ENCODE results near the gene ACADVL.

The ACADVL gene

DNA sequence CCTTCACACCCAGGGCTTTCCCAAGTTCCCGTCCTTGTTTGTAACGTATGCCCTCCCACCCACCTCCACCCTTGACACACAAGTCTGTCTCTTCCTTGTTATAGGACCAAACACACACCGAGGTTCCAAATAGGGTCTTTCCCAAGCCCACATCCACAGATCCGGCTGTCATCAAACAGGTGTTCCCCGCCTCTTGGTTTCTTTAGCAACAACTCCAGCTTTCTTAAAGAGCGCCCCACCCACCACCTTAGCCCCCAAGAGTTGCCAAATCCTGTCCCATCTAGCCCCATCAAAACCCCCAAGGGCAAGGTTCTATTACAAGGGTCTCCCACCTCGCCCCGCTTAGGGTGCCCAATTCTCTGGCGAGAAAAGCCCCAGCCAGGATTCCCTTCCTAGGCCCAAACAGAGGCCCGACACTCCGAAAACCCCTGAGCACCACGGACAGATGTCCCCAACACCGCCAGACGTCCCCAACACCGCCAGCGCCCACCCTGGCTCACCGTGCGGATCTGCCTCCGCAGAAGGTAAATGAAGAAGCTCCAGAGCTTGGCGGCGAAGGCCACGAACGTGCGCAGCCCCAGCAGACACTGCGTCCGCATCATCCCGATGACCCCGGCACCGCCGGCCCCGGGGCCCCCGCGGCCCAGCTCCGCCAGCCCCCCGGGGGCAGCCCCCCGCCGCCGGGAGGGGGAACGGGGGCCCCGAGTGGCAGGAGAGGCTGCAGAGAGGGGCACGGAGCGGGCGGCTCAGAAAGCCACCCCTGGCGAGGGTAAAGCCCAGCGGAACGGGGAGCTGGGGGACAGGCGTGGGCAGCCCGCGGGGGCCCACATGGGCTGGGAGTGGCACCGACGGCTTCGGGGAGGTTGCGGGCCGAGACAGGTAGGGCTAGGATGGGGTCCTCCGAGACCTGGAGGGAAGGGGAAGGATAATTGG lies 31.2 kb downstream of the ACADVL start:
- no peak for DNase-seq (ENCODE audit: low read depth)
- TF ChIP-seq, protein P1, sequence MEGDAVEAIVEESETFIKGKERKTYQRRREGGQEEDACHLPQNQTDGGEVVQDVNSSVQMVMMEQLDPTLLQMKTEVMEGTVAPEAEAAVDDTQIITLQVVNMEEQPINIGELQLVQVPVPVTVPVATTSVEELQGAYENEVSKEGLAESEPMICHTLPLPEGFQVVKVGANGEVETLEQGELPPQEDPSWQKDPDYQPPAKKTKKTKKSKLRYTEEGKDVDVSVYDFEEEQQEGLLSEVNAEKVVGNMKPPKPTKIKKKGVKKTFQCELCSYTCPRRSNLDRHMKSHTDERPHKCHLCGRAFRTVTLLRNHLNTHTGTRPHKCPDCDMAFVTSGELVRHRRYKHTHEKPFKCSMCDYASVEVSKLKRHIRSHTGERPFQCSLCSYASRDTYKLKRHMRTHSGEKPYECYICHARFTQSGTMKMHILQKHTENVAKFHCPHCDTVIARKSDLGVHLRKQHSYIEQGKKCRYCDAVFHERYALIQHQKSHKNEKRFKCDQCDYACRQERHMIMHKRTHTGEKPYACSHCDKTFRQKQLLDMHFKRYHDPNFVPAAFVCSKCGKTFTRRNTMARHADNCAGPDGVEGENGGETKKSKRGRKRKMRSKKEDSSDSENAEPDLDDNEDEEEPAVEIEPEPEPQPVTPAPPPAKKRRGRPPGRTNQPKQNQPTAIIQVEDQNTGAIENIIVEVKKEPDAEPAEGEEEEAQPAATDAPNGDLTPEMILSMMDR (conservative IDR thresholded peaks at IDR 0.05; ENCODE audit: low read length): no peak

DNA sequence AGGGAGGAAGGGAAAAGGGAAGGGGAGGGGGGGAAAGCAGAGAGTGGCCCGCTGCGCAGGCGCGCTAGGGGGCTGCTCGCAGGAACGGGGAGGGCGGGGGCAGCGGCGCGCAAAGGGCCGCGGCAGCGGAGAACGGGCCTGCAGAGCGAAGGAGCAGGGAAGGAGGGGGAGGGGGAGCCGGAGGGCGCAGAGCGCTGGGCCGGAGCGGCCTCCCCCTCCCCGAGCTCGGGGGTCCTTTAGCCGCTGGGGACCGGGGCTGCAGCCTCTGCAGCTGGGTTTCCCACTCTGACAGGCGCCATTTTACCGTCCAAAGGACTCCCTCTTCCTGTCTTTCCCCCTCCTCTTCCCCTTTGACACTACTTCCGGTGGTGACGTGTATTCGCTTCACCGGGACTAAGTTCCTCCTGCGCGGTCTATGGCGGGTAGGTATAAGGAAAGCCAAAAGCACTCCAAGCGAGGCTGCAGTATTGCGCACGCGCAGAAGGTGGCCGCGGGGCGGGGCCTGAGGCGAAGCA lies 32.0 kb downstream of the ACADVL start, which contains the start of gene CTDNEP1:
Gene CTDNEP1 (minus strand): TSS at position 74 of the 515 bp plus-strand sequence. CDS start 438 bp downstream, outside the sequence.
- H3K4me3 ChIP-seq (ENCODE audit: low read length): peak within 1 kb of the TSS; percentile 89
- TF ChIP-seq, protein P1 (conservative IDR thresholded peaks at IDR 0.05; ENCODE audit: low read length): no peak
- peak; percentile 100 for DNase-seq (ENCODE audit: low read depth)

More for the DNA sequence above, 31.2 kb downstream of the ACADVL start:
- peak overlapping the region; percentile 77 for H3K4me3 ChIP-seq (ENCODE audit: low read length)

DNA sequence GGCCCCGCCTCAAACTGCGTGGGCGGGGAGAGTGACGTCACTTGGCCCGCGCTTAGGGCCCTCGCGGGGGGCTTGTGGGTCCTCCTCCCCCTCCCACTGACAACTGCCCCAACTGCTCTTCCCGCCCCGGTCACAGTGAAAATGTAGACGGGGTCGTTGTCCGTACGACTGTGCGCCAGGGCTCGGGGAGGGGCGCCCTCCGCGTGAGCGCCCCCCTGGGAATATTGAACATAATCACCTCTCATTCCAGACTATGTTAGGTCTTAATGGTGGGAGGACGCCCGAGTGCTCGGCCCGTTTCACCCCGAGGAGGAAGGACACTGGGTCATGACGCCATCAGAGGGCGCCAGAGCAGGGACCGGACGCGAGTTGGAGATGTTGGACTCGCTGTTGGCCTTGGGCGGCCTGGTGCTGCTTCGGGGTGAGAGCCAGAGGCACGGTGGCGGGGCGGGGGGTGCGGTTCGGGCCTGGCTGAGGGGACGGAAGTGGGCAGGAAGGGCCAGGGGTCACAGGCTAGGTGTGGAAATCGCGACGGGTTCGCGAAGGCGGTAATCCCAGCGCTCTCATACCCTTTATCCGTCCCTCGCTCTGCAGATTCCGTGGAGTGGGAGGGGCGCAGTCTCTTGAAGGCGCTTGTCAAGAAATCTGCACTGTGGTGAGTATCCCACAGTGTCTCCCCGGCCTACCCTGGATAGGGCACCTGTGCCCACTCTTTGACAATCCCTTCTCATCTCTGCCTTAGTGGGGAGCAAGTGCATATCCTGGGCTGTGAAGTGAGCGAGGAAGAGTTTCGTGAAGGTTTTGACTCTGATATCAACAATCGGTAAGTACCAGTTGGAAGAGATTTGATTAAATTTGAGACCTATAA lies 32.7 kb downstream of the ACADVL start, which contains the start of gene ELP5:
Gene ELP5 (plus strand): TSS at position 40 of the 868 bp plus-strand sequence. CDS start 336 bp downstream, at position 376.
- TF ChIP-seq, protein P1 (conservative IDR thresholded peaks at IDR 0.05; ENCODE audit: low read length): peak; percentile 15
- H3K4me3 ChIP-seq (ENCODE audit: low read length): peak within 1 kb of the TSS; percentile 89
- DNase-seq (ENCODE audit: low read depth): peak; percentile 94

DNA sequence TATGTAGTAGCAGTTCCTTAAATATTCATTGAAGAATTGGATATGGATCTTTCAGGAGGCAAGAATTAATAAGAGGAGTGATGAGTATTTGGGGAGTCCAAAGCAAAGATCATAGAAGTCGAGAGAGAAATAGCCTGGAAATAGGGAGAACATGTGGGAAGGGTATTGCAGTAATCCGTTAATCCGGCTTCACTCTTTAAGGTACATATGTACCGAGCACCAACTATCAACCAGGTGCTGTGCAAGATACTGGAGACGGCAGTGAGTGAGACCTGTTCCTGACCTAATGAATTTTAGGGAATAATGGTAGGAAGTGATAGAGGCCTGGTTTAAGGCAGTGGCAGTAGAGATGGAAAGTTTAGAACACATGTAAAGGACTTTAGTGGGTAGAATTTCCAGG lies 33.3 kb downstream of the ACADVL start:
- TF ChIP-seq, protein P1 (conservative IDR thresholded peaks at IDR 0.05; ENCODE audit: low read length): no peak
- peak overlapping the region; percentile 89 for H3K4me3 ChIP-seq (ENCODE audit: low read length)

DNA sequence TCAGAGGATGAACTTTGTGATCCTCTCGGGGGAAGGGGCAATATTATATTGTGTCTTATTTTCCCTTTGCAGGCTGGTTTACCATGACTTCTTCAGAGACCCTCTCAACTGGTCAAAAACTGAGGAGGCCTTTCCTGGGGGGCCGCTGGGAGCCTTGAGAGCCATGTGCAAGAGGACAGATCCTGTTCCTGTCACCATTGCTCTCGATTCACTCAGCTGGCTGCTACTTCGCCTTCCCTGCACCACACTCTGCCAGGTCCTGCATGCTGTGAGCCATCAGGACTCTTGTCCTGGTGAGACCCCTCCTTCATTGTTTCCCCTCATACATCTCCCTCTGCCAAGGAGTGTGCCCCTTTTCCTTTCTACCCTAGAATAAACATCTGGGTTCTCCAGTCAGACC lies 34.8 kb downstream of the ACADVL start:
- TF ChIP-seq, protein P1 (conservative IDR thresholded peaks at IDR 0.05; ENCODE audit: low read length): no peak
- H3K4me3 ChIP-seq (ENCODE audit: low read length): no peak overlapping the region
- DNase-seq (ENCODE audit: low read depth): no peak

More for the DNA sequence above, 33.3 kb downstream of the ACADVL start:
- DNase-seq (ENCODE audit: low read depth): no peak

DNA sequence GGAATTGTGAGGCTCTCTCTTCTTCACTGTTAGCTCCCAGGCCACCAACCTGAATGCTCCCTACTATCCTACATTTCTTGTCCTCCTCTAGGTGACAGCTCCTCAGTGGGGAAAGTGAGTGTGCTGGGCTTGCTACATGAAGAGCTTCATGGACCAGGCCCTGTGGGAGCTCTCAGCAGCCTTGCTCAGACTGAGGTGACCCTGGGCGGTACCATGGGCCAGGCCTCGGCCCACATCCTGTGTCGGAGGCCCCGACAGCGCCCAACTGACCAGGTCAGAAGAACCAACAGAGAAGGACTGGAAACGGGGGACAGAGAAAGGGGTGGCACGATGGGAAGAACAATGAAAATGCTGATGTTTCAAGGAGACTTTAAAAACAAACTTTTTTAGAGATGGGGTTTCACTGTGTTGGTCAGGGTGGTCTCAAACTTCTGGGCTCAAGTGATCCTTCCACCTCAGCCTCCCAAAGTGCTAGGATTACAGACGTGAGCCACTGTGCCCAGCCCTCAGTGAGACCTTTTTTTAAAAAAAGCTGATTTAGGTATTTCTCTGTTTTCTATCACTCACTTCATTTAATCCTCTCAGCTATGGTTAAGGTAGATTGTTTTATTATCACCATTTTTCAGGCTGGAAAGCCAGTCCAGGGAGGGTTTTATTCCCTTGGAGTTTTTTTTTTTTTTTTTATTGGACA lies 37.2 kb downstream of the ACADVL start:
- H3K4me3 ChIP-seq (ENCODE audit: low read length): no peak overlapping the region
- no peak for DNase-seq (ENCODE audit: low read depth)
- TF ChIP-seq, protein P1 (conservative IDR thresholded peaks at IDR 0.05; ENCODE audit: low read length): no peak
